Measurements from ENCODE around the gene RAB3A.
A peak's percentile ranks its signal among the peaks of the same experiment; 100 is the strongest.

RAB3A gene

GRCh38 chr19:18251587-18252369, 47.9 kb upstream of the RAB3A start:
- no peak overlapping the region for H2AFZ ChIP-seq (ENCODE audit: low read depth, low read length)

GRCh38 chr19:18249834-18250233, 46.0 kb upstream of the RAB3A start:
- no peaks in the 10 kb centered on the region for H4K20me1 ChIP-seq (ENCODE audit: insufficient read depth, low read length)
- H3K79me2 ChIP-seq (ENCODE audit: insufficient read depth, low read length), result no peaks in the 10 kb centered on the region
- H3K4me1 ChIP-seq (ENCODE audit: insufficient read depth, low read length), result no peaks in the 10 kb centered on the region
- no peak overlapping the region for H2AFZ ChIP-seq (ENCODE audit: low read depth, low read length)
- H3K4me2 ChIP-seq (ENCODE audit: insufficient read depth, low read length), result no peak overlapping the region
- H3K27ac ChIP-seq (ENCODE audit: low read length), result no peak overlapping the region
- H3K9ac ChIP-seq (ENCODE audit: low read depth, low read length), result no peak overlapping the region
- DNase-seq (no peak), ATAC-seq (ENCODE audit: insufficient read depth, low read depth) (no peak)
- H3K36me3 ChIP-seq (ENCODE audit: insufficient read depth, low read length), result no peaks in the 10 kb centered on the region
- no peak overlapping the region for H3K4me3 ChIP-seq (ENCODE audit: low read depth in 1 of 2, low read length in 2 of 2)
- no peaks in the 10 kb centered on the region for H3K27me3 ChIP-seq (ENCODE audit: insufficient read depth, low read length, poor library complexity)
- no peaks in the 10 kb centered on the region for H3K9me3 ChIP-seq (ENCODE audit: insufficient read depth, low read length, severe bottlenecking)
- TF ChIP-seq EZH2 (IDR thresholded peaks at IDR 0.05; ENCODE audit: borderline replicate concordance, low read depth, low read length, severe bottlenecking), result no peak
- TF ChIP-seq, protein P1, sequence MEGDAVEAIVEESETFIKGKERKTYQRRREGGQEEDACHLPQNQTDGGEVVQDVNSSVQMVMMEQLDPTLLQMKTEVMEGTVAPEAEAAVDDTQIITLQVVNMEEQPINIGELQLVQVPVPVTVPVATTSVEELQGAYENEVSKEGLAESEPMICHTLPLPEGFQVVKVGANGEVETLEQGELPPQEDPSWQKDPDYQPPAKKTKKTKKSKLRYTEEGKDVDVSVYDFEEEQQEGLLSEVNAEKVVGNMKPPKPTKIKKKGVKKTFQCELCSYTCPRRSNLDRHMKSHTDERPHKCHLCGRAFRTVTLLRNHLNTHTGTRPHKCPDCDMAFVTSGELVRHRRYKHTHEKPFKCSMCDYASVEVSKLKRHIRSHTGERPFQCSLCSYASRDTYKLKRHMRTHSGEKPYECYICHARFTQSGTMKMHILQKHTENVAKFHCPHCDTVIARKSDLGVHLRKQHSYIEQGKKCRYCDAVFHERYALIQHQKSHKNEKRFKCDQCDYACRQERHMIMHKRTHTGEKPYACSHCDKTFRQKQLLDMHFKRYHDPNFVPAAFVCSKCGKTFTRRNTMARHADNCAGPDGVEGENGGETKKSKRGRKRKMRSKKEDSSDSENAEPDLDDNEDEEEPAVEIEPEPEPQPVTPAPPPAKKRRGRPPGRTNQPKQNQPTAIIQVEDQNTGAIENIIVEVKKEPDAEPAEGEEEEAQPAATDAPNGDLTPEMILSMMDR (IDR thresholded peaks at IDR 0.05; ENCODE audit: borderline replicate concordance, extremely low read depth, low read length, poor library complexity, severe bottlenecking), result no peak

More at GRCh38 chr19:18251587-18252369, 47.9 kb upstream of the RAB3A start:
- Histone ChIP-seq H3K4me2 (ENCODE audit: insufficient read depth, low read length) (no peak overlapping the region), H4K20me1 (ENCODE audit: insufficient read depth, low read length) (no peaks in the 10 kb centered on the region), H3K27me3 (ENCODE audit: insufficient read depth, low read length, poor library complexity) (no peaks in the 10 kb centered on the region), H3K27ac (ENCODE audit: low read length) (no peak overlapping the region), H3K4me3 (ENCODE audit: low read depth in 1 of 2, low read length in 2 of 2) (no peak overlapping the region), H3K4me1 (ENCODE audit: insufficient read depth, low read length) (no peaks in the 10 kb centered on the region), H3K9ac (ENCODE audit: low read depth, low read length) (no peak overlapping the region), H3K9me3 (ENCODE audit: insufficient read depth, low read length, severe bottlenecking) (no peaks in the 10 kb centered on the region), H3K36me3 (ENCODE audit: insufficient read depth, low read length) (no peaks in the 10 kb centered on the region), H3K79me2 (ENCODE audit: insufficient read depth, low read length) (no peaks in the 10 kb centered on the region)
- TF ChIP-seq, protein P1 (IDR thresholded peaks at IDR 0.05; ENCODE audit: borderline replicate concordance, extremely low read depth, low read length, poor library complexity, severe bottlenecking), result peak; percentile 100
- no peak for TF ChIP-seq EZH2 (IDR thresholded peaks at IDR 0.05; ENCODE audit: borderline replicate concordance, low read depth, low read length, severe bottlenecking)
- DNase-seq, result peak; percentile 79
- peak; percentile 91 for ATAC-seq (ENCODE audit: insufficient read depth, low read depth)

GRCh38 chr19:18245297-18245696, 41.5 kb upstream of the RAB3A start:
- H3K4me2 ChIP-seq (ENCODE audit: insufficient read depth, low read length), result no peak overlapping the region
- no peak overlapping the region for H3K9ac ChIP-seq (ENCODE audit: low read depth, low read length)
- H3K27me3 ChIP-seq (ENCODE audit: insufficient read depth, low read length, poor library complexity), result no peaks in the 10 kb centered on the region
- no peaks in the 10 kb centered on the region for H3K79me2 ChIP-seq (ENCODE audit: insufficient read depth, low read length)
- H3K9me3 ChIP-seq (ENCODE audit: insufficient read depth, low read length, severe bottlenecking), result no peaks in the 10 kb centered on the region
- H2AFZ ChIP-seq (ENCODE audit: low read depth, low read length), result no peak overlapping the region
- TF ChIP-seq, protein P1 (IDR thresholded peaks at IDR 0.05; ENCODE audit: borderline replicate concordance, extremely low read depth, low read length, poor library complexity, severe bottlenecking), result no peak
- no peak for TF ChIP-seq EZH2 (IDR thresholded peaks at IDR 0.05; ENCODE audit: borderline replicate concordance, low read depth, low read length, severe bottlenecking)
- H3K4me3 ChIP-seq (ENCODE audit: low read depth in 1 of 2, low read length in 2 of 2), result no peak overlapping the region
- no peaks in the 10 kb centered on the region for H4K20me1 ChIP-seq (ENCODE audit: insufficient read depth, low read length)
- no peaks in the 10 kb centered on the region for H3K4me1 ChIP-seq (ENCODE audit: insufficient read depth, low read length)
- ATAC-seq (ENCODE audit: insufficient read depth, low read depth) (no peak), DNase-seq (no peak)
- no peak overlapping the region for H3K27ac ChIP-seq (ENCODE audit: low read length)
- no peaks in the 10 kb centered on the region for H3K36me3 ChIP-seq (ENCODE audit: insufficient read depth, low read length)
